ENCODE measurements around the gene RUVBL2.
"Not testable (repeated sequence)": the region's sequence is repeated elsewhere in the genome, so short reads cannot be mapped to it uniquely, and the experiment has no call there.

Gene RUVBL2

DNA sequence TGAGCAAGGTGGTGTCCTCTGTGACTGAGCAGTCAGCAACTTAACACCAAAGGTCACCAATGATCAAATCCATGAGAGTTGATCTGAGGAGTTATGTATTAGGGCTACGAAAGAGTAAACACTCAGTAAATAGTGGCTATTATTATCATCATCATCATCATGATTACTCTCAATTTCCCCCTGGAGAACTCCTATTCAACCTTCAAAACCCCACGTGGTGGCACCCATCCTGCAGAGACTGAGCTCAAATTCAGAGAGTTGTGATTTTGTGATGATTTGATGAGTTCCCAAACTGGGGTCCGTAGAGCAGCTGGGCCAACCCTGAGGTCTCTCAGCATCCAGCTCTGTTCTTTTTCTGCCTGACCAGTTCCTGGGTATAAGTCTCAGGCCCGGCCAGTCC lies 56.1 kb downstream of the RUVBL2 start:
- not testable (repeated sequence) for DNase-seq (ENCODE audit: low read depth)

DNA sequence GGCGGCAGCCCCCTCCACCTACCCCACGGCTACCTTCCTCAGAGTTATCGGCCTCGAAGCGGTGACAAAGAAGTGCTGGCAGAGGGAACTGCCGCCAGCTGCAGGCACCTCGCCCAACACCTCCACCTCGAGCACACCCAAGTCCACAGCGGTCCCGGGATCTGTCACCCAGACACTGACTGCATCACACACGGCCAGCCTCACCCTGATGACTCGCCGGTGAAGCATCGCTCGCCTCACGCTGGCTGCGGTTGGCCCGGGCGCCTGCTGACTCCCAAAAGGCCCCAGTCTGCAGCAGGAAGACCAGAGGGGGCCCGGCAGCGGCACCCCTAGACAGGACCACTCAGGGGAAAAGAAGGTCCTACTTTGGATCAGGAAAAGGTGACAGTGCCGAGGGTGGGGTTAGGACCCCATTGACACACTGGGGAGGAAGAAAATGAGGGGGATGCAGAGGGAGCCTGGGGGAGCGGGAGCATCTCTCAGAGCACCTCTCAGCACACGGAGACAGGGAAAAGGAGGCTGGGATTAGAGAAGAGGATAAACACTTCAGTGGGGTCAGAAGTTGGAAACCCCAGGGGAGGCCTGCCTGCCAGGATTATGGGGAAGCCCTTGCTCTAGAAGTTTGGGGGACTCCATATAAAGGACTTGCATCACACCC lies 56.8 kb downstream of the RUVBL2 start:
- not testable (repeated sequence) for DNase-seq (ENCODE audit: low read depth)

DNA sequence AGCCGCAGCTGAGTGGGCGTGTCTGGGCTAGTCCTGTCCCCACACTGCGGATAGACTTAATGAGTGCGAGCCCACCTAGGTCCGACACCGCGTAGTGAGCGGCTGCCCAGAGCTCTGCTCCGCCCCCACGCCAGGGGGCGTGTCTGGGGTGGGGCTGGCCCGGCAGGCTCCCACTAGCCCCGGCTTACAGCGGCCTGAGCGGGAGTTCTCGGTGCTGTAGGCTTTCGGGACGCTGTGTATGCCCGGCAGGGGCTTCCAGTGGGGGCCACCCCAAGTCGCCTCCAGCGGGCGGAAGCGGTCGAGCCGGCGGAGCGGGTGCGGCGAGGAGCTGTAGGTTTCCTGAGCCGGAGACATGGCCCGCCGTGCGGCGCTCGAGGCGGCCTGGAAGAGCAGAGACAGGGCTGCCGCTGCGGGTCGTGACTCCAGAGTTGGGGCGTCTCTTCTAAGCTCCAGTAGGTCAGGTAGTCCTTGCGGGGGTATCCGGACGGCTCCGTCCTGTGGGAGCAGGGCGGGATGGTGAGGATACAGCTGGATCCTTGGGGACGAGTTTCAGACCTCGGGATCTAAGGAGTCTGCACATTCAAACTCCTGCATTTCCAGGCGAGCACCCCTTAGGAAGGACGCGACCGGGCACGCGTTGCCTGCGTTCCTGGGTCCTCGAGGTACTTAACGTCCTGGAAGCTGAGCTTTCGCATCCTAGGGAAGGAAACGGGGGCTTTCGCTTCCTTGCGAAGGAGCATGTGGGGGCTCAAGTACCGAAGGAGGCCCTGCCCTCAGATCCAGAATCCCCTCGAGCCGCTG lies 62.6 kb downstream of the RUVBL2 start:
- DNase-seq (ENCODE audit: low read depth), result no peak

DNA sequence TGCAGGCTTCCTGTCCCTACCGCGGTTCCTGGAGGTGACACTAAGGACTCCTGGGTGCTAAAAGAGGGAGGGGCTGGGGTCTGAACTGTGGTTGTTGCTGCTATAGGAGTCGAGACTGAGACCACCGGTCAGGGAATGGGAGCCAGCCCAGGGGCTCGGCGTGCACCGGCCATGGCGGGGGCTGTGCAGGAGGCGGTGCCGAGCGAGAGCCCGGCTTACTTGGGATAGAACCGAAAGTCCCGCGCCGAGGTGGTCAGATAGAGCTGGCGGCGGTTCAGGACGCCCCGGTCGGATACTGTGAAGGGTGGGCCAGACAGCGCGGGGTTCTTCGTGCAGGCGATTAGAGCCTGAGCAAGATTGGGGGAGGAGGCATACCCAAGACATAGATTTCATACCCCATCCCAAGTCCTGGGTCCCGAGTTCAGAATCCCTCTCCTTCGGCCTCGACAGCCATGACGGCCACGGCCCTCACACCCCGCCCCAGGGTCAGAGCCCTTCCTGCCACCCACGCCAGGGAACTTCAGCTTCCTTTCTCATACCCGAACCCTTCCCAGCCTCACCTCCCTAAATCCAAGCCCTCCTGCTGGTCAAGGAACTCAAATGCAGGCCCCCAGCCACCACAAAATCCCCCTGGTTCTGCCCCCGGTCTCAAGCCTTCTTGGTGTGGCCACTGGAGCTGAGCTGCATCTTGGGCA lies 63.4 kb downstream of the RUVBL2 start:
- not testable (repeated sequence) for DNase-seq (ENCODE audit: low read depth)

DNA sequence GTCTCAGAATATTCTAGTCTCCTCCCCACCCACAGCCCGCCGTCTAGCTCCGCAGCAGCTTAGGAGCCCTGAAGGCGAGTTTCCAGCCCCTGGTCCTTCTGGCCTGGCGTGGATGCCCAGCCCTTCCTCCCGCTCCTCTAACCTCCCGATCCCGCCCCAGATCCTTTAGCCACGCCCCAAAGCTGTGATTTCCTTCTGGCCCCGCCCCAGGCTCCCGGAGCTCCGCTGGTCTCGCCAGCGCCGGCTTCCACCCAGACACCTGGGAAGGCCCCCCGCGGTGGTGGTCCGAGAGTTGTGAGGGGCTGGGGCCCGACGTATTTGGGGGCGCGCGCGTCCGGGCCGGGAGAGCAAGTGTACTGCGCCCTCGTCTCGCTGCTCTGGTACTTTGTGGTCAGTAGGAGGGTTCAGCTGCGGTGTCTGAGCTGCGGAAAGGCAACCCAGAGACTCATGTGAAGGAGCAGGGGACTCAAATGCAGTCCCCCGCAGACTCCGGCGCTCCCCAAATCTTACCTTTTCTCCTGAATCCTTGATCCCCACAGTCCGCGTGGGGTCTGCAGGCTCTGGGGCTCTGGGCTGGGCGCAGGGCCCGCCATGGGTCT lies 64.0 kb downstream of the RUVBL2 start, which contains the start of gene CGB7:
Gene CGB7, minus strand, starts transcription at position 114 of the 599 bp plus-strand sequence. CDS start 2,374 bp downstream, outside the sequence.
- DNase-seq (ENCODE audit: low read depth), result no peak

DNA sequence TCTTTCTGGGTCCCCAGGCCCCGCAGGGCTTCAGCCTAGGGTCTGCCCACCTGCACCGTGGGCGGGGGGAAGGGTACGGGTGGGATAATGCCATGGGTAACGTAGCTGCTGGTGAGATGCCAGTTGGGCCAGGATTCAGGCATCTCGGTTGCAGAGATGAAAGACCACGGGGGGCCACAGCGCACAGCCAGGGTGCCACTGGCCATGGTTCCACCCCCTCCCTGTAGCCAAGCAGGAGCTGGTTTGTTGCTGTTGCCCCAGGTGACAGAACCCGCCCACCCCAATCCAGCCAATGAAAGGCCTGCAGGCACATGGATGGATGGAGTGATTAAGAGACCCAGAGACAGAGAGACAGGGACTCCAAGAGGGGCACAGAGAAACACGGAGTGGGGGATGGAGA lies 64.9 kb downstream of the RUVBL2 start:
- DNase-seq (ENCODE audit: low read depth), result no peak

DNA sequence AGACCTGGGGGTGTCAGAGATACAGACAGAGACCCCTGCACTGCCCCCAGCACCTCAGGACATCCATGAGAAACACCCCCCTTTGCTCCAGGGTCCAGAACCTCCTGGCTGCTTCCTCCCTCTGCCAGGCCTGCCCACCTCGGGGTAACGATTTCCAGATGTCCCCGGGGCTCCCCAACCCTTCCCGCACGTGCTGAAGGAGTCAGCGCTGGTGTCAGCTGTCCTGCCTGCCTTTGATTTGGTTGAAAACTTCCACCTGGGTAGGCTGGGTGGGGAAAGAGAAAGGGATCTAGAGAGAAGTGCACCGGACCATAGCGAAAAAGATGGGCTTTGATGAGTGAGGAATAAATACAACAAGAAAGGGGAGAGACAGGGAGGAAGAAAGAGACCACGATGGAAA lies 65.4 kb downstream of the RUVBL2 start:
- DNase-seq (ENCODE audit: low read depth), result no peak

DNA sequence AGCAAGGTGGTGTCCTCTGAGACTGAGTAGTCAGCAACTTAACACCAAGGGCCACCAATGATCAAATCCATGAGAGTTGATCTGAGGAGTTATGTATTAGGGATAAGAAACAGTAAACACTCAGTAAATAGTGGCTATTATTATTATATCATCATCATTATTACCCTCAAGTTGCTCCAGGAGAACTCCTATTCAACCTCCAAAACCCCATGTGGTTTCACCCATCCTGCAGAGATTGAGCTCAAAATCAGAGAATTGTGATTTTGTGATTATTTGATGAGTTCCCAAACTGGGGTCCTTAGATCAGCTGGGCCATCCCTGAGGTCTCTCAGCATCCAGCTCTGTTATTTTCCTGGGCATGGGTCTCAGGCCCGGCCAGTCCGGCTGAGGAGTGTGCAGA lies 67.3 kb downstream of the RUVBL2 start:
- DNase-seq (ENCODE audit: low read depth), result no peak

DNA sequence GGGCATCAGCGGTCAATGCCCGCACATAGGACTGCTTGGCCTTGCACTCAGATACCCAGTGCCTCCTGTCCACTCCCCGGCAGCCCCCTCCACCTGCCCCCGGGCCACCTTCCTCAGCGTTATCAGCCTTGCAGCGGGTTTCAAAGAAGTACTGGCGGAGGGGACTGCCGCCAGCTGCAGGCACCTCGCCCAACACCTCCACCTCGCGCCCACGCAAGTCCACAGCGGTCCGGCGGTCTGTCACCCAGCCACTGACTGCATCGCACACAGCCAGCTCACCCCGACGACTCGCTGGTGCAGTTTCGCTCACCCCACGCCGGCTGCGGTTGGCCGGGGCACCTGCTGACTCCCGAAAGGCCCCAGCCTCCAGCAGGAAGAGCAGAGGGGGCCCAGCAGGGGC lies 67.8 kb downstream of the RUVBL2 start:
- DNase-seq (ENCODE audit: low read depth), result no peak

DNA sequence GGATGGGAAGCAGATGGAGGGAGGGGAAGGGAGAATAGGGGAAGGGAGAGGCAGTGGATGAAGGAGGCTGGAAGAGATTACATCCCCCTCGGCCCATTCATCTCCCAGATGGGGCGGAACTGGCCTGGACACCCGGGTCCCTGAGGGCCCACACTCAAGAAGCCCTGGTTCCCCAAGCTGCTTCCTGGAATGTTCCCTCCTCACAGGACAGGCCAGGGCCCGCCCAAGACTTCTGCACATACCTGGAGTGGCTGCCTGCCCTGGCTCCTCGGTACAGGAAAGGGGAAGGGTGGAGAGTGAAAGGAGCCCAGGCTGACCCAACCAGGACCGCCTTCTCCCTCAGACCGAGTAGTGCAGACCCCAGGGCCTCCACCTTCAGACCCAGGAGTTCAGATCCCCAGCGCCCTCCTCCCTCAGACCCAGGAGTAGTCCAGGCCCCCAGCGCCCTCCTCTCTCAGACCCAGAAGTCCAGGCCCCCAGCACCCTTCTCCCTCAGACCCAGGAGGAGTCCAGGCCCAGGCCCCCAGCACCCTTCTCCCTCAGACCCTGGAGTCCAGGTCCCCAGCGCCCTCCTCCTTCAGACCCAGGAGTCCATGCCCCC lies 70.4 kb downstream of the RUVBL2 start:
- DNase-seq (ENCODE audit: low read depth), result no peak

DNA sequence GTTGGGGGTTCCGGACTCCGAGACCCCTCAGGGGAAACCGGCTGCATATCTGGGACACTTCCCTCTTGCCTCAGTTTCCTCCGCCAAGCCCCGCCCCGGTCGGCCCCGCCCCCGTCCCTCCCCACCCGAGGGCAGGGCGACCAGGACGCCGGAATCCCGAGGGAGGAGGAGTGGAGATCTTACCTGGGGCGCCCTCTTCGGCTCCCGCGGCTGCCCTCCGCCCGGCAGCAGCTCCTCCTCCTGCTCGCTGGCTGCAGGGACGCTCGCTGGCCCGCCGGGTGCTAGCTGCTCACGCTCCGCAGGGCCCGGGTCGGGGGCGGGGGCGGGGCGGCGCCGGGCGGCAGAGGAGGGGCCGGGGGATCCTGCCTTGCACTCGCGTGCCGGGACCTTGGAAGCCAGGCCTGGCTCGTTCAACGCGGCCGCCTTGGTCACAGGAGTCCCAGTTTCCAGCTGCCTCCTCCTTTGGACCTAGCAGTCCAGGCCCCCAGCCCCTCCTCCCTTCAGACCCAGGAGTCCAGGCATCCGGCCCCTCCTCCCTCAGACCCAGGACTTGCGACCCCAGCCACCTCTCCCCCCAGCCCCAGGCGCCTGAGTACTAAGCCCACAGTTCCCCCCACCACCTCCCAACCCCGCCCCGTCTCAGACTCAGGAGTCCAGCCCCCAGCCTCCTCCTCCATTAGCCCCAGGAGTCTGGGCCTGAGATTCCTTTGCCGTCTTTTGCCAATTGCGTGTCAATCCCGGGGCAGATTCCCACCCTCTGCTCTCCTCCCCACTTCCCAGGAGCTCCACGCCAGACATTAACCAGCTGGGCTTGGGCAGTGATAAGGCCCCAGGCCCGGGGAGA lies 71.3 kb downstream of the RUVBL2 start, which contains the start of gene NTF4:
Gene NTF4, minus strand, starts transcription at position 51 of the 844 bp plus-strand sequence. CDS start 2,821 bp downstream, outside the sequence.
- DNase-seq (ENCODE audit: low read depth), result no peak
